Measurements from ENCODE around the gene PPHLN1.

Gene PPHLN1

GRCh38 chr12:42468921-42469320 lies 143.0 kb downstream of the PPHLN1 start:
- in situ Hi-C loops (cut with MboI; ENCODE audit: low sequenced_read_pairs, unreplicated experiment): no loop called here
- TF ChIP-seq CTCF (IDR thresholded peaks at IDR 0.05; ENCODE audit: borderline replicate concordance, control extremely low read depth, extremely low read depth, insufficient read depth, missing control alignments): no peak
- no peak for DNase-seq (ENCODE audit: low spot score)

- no peak for TF ChIP-seq CTCF (IDR thresholded peaks at IDR 0.05; ENCODE audit: borderline replicate concordance, control extremely low read depth, extremely low read depth, insufficient read depth, missing control alignments)
- in situ Hi-C loops (cut with MboI; ENCODE audit: low sequenced_read_pairs, unreplicated experiment): no loop called here
- peak; percentile 72 for DNase-seq (ENCODE audit: low spot score)
Measured at GRCh38 chr12:42469355-42470175, 143.6 kb downstream of the PPHLN1 start.

GRCh38 chr12:42472376-42472775 lies 146.4 kb downstream of the PPHLN1 start:
- no peak for DNase-seq (ENCODE audit: low spot score)
- in situ Hi-C loops (cut with MboI; ENCODE audit: low sequenced_read_pairs, unreplicated experiment): no loop called here
- no peak for TF ChIP-seq CTCF (IDR thresholded peaks at IDR 0.05; ENCODE audit: borderline replicate concordance, control extremely low read depth, extremely low read depth, insufficient read depth, missing control alignments)

- DNase-seq (ENCODE audit: low spot score): no peak
- no peak for TF ChIP-seq CTCF (IDR thresholded peaks at IDR 0.05; ENCODE audit: borderline replicate concordance, control extremely low read depth, extremely low read depth, insufficient read depth, missing control alignments)
- in situ Hi-C loops (cut with MboI; ENCODE audit: low sequenced_read_pairs, unreplicated experiment): no loop called here
Measured at GRCh38 chr12:42473130-42473529, 147.2 kb downstream of the PPHLN1 start.

- no peak for TF ChIP-seq CTCF (IDR thresholded peaks at IDR 0.05; ENCODE audit: borderline replicate concordance, control extremely low read depth, extremely low read depth, insufficient read depth, missing control alignments)
- in situ Hi-C loops (cut with MboI; ENCODE audit: low sequenced_read_pairs, unreplicated experiment): no loop called here
- DNase-seq (ENCODE audit: low spot score): no peak
Measured at GRCh38 chr12:42473561-42473960, 147.6 kb downstream of the PPHLN1 start.

- no peak for DNase-seq (ENCODE audit: low spot score)
- TF ChIP-seq CTCF (IDR thresholded peaks at IDR 0.05; ENCODE audit: borderline replicate concordance, control extremely low read depth, extremely low read depth, insufficient read depth, missing control alignments): no peak
- in situ Hi-C loops (cut with MboI; ENCODE audit: low sequenced_read_pairs, unreplicated experiment): no loop called here
Measured at GRCh38 chr12:42474391-42474790, 148.4 kb downstream of the PPHLN1 start.
